DMS153 treated with DMSO at 0.1 percent for 48 hours (cell line): Measurements from ENCODE around the gene ALDH1A1.

Source experiments
- DNase-seq: peaks from one replicate; lab custom pipeline; 2025; ENCODE audit not compliant: unreplicated experiment; lab: John Stamatoyannopoulos, UW

The ALDH1A1 gene

DNA sequence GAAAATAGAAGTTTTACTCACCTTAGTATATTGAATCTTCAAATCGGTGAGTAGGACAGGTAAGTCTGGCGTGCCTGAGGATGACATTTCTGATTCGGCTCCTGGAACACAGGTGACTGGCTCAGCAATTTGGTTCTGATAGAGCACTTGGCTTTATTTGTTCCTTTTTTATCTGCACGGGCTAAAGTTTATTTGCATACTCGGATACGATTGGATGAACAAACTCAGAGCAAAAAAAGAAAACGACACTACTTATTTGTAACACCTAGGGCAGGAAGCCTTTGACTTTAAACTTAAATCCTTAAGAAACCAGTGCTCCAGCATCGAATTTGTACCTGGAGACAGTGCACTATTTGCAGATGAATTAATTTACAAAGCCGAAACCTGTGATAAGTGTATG is at the start of gene ALDH1A1:
ALDH1A1 (minus strand) TSS at position 140 of the 400 bp plus-strand sequence; CDS start at position 87, 53 bp downstream.
- no peak for DNase-seq

- no peak for DNase-seq
These were observed 49.0 kb upstream of the ALDH1A1 start for GRCh38 chr9:73001860-73002259.

DNA sequence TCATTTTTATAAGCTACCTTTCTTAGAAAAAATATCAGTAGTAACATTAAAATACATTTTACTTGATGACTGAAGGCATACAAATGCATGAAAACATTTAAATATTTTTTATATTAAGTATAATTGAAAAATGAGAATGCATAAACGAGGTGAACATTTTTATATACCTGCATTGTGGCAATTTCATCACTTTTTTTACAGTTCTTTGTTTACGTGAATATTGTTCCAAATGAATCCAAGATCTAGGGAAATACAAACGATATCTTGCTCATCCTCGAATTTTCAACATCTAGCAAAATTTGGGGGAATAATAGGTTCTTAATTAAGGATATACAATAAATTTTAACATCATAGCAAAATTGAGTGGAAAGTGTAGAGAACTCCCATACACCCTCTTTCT is 45.5 kb upstream of the ALDH1A1 start:
- no peak for DNase-seq

DNA sequence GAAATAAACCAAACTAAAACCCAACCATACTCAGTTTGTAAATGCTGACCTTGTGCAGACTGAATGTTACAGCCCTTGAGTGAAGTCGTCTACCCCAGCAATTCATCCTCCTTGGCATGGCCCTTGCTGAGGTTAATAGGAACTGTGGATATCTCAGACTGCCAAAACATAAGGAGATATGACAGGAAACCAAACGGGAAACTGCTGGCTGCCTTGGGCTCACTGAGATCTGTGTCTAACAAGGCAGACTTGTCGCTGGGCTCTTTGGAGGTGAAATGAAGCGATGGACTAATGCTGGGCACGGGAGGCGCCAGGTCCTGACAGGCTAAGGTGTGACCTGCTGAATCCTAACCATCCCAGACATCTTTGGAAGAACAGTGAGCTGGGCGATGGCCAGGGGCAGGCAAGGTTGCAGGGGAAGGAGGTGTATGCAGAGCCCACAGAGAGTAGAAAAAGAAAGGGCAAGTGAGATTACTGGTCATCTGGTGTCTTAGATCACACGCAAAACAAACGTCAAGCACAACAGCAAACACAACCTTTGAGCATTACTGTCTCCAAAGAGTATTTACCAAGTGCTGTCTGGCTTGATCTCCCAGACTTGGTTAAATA is 44.6 kb upstream of the ALDH1A1 start:
- no peak for DNase-seq

DNA sequence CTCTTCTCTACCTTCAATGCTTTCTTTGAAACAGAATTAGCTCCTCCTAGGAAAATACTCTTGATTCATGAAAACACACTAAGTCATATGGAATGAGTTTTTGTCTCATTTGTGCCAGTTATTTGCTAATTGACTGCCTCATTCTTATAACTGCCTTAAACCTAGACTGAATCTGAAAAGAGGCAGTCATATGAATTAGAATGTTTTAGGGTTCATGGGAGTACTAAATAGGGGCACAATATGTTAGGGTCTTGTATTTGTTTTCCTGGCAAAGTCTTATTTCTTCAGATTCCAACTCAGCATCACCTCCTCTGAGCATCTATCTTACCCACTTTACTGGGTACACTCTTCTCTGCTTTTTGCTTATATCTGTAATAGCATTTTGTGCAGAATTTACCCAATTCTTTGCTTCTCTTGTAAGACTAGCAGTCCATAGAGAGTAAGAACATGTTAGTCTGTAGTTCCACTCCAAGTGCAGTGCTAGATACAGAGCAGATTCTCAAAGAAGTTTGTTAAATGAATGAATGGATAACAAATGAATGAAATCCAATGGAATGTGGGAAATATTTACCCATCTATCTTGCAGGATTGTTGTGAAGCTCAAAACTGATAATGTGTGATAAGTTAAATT is 43.9 kb upstream of the ALDH1A1 start:
- DNase-seq: no peak

DNA sequence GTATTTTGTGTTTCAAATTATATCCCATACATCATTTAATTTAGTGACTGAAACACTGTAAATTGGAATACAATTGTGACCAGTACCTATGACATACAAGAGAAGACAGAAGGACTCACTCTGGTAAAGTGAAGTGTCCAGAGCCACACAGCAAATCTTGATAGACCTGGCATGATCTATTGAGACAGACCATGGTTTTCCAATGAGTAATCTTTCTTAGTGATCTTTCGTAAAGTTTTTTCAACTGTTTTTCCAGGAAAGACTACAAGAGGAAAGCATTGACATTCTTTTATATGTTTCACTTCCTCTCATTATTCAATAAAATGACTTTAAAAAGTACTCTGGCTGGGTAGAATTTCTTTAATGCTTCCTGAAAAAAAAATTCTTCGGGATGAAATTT is 43.3 kb upstream of the ALDH1A1 start:
- no peak for DNase-seq

DNA sequence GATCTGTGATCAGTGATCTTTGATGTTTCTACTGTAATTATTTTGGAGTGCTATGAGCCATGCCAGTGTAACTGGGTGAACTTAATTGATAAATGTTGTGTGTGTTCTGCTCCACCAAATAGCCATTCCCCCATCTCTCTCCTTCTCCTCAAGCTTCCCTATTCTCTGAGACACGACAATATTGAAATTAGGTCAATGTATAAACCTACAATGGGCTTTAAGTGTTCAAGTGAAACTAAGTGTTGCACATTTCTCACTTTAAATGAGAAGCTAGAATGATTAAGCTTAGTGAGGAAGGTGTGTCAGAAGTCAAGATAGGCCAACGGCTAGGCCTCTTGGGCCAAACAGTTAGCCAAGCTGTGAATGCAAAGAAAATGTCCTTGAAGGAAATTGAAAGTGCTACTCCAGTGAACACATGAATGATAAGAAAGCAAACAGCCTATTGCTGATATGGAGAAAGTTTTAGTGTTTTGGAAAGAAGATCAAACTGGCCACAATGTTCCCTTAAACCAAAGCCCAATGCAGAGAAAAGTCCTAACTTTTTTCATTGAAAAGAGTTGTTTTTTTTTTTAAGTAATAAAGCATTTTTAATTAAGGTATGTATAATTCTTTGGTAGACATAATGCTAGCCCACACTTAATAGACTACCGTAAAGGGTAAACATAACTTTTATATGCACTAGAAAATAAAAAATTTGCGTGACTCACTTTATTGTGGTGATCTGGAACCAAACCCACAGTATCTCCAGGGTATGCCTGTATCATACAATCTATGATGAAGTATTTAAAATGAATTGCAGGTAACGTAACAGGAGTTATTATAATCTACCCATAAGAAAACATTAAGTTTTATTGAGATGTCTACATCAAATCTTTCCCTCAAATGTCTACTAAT is 42.5 kb upstream of the ALDH1A1 start:
- DNase-seq: no peak

DNA sequence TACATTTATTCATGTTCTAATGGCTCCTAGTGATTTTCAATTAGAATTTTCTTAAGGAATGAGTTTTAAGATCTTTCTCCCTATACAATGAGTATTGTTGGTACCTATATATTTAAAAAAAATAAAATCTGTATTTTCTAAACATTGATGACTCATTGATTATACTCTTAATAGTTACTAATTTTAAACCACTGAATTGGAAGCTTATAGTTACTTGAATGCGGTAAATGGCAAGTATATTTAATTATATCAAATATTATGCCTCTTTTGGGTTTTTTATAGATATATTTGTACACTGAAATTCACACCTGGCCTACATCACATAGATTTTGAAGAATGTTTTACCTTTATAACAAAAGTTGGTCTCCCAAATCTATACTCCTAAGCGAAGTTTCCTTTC is 38.9 kb upstream of the ALDH1A1 start:
- DNase-seq: no peak

DNA sequence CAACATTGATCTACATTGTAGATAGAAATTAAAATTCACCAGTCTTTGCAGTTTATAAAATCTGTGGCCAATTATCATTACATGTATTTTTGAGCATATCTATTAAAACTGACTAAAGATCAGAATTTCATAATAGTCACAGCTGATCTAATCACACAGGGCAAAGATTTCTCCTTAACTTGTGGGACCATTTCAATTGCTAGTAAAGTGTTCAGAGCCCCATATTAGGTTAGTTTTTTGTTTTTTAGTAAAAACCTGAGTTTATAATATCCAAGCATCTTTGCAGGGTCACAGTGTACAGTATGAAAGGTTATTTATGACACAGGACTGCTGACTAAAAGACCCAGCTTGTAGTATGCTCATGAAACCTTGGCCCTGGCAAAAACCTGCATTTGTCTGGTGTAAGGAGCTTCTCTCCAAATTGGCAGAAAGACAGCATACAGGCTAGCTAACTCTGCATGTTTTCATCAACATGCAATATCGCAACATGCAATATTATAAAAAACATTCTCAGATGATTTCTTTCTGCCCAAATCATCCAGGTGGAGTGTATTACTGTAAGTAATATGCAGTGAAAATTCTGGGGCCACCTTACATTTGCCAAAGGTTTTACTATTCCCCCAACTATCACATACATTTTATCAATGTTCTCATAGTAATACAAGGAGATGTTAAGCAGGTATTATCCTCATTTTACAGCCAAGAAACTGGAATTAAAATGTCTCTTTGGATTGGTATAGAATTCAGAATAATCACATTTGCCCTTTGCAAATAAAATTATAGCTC is 37.7 kb upstream of the ALDH1A1 start:
- no peak for DNase-seq

DNA sequence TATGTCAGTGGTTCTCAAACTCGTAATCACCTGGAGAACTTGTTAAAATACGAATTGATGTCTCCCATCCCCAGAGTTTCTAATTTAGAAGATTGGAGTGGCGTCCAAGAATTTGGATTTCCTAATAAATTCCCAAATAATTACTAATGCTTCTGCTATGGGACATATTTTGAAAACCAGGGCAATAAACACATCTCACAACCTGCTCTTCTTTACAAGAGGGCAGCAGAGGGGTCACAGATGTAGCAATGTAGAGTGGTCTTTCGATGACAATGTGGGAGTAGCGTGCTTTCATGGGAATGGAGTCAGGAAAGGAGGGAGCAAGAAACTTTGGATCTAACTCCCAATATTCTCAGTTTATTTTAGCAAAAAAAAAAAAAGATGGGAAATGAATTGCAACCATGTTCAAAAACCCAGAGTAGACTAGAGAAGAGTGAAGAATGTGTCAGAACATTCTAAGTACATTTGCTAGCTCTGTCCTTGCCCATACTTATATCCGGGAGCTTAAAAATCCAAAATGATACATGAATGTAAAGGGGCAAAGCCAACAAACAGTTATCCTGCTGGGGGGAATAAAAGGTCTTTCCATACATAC is 33.8 kb upstream of the ALDH1A1 start:
- no peak for DNase-seq

DNA sequence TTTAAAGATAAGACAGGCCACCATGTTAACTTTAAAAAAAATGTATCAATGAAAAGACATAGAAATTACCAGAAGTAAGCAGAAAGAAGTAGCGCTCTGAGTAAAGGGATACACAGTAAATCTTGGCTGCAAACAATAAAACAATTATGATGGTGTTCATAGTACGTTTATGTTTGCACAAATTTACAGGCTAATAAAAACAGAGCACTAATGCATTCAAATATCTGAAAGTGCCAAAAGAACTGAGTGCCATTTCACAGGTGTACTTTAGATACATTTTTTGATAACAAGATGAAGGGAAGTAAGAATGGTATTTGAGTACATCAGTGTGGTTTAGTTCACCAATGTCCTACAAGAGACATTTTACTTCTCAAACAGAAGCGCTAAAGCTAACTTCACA is 32.9 kb upstream of the ALDH1A1 start:
- no peak for DNase-seq

GRCh38 chr9:72984991-72985390 is 32.1 kb upstream of the ALDH1A1 start:
- DNase-seq: no peak

DNA sequence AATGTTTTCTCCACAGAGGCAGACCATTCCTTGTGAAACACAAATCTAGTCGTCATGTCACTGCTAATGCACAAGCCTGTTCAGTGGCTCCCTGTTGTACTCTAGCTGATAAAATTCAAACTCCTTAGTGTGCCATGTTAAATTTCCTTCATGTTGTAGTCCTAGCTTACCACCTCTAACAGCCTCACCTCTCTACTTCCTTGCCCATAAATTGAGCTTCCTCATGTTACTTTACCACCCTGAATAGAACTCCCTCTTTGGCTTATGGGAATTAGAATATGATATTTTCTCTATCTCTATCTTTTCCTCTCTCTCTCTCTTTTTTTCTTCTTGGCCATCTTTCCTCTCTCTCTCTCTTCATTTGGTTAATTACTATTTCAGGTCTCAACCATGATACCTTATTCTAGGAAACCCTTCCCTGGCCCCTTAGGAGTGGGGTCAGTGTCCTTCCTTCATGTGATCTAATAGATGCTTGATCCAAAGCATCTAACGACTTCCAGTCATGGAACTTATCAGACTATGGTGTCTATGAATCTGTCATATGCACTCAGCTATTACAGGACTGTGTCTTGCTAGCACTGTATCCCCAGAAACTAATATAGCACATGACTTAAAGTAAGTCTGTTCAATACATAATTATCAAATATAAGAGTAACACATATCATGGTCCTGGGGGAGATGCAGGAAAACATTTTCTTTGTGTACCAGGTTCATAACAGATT is 31.5 kb upstream of the ALDH1A1 start:
- no peak for DNase-seq

- DNase-seq: no peak
These were observed 30.8 kb upstream of the ALDH1A1 start for GRCh38 chr9:72983512-72984225.

DNA sequence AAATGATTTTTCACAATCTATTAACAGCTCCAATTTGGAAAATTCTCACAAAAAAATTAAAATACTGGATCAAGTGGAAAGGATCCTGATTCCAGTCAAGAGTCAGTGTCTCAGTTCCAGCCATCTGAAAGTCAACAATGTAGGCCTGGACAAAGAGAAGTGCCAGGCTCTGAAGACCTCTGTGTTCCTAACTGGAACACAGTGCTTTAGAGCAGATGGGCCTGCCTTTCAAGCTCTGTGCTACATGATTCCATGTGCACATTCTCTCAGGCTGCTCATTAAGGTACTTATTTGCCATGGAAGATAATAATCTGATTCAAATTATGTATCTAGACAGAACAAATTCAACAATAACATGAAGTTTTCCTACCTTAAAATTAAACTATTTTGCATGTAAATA is 30.2 kb upstream of the ALDH1A1 start:
- no peak for DNase-seq

- DNase-seq: no peak
These were observed 29.4 kb upstream of the ALDH1A1 start for GRCh38 chr9:72982146-72982799.

- DNase-seq: no peak
These were observed 28.6 kb upstream of the ALDH1A1 start for GRCh38 chr9:72981433-72981832.

GRCh38 chr9:72980600-72981265 is 27.9 kb upstream of the ALDH1A1 start:
- DNase-seq: no peak

DNA sequence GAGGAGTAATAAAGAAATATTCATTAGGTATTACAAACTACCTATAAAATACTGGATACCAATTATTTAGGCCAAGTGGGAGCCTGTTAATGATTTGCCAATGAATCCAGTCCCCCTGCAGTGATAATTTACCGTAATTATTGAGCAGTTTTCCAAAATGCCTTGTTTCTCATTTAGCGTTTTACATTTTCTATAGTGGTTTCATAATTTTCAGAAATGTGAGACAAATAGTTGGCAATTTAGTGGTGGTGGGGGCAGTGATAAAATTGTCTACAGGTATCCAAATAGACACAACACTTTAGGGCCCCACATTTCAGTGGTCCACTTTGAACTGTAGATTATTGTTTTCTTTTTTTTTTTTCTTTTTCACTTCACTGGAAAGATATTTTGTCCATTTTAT is 27.3 kb upstream of the ALDH1A1 start:
- DNase-seq: no peak
